Sciatic nerve (tissue), 2 donors: Measurements from ENCODE around the gene TMCC2. TPM values are rescaled to one million over a fixed set of nuclear protein-coding genes. Genes with fewer than 3 reads are reported as not detected.
"Not testable (repeated sequence)": the region's sequence is repeated elsewhere in the genome, so short reads cannot be mapped to it uniquely, and the experiment has no call there.

Source experiments
- ATAC-seq: fragments of 200-7000 bp; cut with Tn5 transposase; one replicate; pipeline ENCODE4 v1.9.1; 2020; ENCODE audit warnings: mild to moderate bottlenecking, moderate library complexity
- DNase-seq: peaks from one replicate; pipeline ENCODE4 v3.0.0-alpha.2; 2020; ENCODE audit warnings: low spot score
- intact Hi-C: fragments of 100-400 bp; cut with DNase I; formaldehyde crosslinking; loops from one replicate; pipeline ENCODE4 v1.14.2; 2022
- total RNA-seq: library from RNA; stranded (reverse); fragmentation: NEBNext Ultra II Directional; extraction: Animal tissue kit (Norgen Biotek cat#: 25700); gene quantifications from one replicate; pipeline ENCODE4 v1.2.1, GENCODE V29; 2021
- donor health status: DM: no; HTN: no; CAD: no.
- donor health status: DM: no; HTN: no; CAD: no.

Gene TMCC2, protein sequence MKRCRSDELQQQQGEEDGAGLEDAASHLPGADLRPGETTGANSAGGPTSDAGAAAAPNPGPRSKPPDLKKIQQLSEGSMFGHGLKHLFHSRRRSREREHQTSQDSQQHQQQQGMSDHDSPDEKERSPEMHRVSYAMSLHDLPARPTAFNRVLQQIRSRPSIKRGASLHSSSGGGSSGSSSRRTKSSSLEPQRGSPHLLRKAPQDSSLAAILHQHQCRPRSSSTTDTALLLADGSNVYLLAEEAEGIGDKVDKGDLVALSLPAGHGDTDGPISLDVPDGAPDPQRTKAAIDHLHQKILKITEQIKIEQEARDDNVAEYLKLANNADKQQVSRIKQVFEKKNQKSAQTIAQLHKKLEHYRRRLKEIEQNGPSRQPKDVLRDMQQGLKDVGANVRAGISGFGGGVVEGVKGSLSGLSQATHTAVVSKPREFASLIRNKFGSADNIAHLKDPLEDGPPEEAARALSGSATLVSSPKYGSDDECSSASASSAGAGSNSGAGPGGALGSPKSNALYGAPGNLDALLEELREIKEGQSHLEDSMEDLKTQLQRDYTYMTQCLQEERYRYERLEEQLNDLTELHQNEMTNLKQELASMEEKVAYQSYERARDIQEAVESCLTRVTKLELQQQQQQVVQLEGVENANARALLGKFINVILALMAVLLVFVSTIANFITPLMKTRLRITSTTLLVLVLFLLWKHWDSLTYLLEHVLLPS
- 14.8 TPM for total RNA-seq

DNA sequence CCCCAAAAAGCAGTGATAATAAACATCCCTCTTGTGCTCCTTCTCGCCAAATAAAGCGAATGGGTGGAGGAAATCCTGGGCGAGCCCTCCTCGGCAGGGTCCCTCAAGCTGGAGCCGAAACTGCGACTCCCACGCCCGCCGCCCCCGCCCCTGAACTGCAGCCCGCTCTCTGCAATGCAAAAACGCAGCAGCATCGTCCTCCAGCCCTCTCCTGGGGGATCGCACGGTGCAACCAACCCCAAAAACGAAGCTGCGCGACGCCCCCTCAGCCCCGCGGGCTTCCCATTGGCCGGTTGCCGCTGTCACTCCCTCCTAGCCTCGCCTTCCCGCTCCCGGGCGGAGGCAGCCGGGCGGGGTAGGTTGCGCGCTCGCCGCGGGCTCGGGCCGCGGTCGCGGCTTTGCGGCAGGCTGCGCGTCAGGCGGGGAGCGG lies at the start of gene TMCC2:
TMCC2 (plus strand) TSS at position 363 of the 430 bp plus-strand sequence. CDS start 619 bp downstream, outside the sequence.
- ATAC-seq (peak; percentile 97), DNase-seq (peak; percentile 94)
- intact Hi-C loops, result no loop called here

DNA sequence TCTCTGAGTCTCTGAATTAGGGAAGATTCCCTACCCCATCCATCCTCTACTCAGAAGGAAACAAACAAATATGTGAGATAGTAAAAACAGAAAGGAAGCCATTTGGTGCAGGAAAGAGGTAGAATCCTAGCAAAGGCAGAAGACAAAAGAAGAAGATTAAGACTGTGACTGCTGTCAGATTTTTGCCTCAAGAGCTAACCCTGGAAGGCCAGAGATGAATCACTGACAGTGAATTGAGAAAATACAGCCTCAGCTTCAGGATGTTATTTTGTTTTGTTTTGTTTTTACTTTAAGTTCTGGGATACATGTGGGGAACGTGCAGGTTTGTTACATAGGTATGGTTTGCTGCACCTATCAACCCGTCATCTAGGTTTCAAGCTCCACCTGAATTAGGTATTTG lies 47.9 kb upstream of the TMCC2 start:
- DNase-seq, result no peak
- ATAC-seq, result no peak
- intact Hi-C loops, result no loop called here

DNA sequence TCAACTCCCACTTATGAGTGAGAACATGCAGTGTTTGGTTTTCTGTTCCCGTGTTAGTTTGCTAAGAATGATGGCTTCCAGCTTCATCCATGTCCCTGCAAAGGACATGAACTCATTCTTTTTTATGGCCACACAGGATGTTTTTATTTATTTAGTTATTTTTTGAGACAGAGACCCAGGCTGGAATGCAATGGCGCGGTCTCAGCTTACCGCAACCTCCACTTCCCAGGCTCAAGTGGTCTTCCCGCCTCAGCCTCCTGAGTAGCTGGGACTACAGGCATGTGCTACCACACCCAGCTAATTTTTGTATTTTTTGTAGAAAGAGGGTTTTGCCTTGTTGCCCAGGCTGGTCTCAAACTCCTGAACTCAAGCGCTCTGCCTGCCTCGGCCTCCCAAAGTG lies 47.4 kb upstream of the TMCC2 start:
- ATAC-seq, intact Hi-C loops, DNase-seq: not testable (repeated sequence)

DNA sequence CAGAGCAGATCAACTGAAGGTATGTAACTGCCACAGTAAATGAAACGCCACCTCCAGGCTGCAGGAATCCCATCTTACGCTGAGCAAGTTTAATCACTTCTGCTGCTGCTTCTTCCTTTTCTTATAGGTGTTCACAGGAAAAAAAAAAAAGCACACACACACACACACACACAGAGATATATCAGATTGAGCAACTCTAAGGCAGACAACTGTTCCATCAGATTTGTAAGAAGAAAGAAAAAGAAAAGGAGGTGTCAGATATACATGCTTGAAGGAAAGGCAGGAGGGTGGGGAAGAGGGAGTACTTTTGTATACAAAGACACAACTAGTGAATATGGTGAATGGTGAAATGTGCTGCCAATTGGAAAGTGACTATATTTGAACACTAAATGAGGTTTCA lies 44.8 kb upstream of the TMCC2 start:
- ATAC-seq (no peak), DNase-seq (no peak)
- intact Hi-C loops, result no loop called here

DNA sequence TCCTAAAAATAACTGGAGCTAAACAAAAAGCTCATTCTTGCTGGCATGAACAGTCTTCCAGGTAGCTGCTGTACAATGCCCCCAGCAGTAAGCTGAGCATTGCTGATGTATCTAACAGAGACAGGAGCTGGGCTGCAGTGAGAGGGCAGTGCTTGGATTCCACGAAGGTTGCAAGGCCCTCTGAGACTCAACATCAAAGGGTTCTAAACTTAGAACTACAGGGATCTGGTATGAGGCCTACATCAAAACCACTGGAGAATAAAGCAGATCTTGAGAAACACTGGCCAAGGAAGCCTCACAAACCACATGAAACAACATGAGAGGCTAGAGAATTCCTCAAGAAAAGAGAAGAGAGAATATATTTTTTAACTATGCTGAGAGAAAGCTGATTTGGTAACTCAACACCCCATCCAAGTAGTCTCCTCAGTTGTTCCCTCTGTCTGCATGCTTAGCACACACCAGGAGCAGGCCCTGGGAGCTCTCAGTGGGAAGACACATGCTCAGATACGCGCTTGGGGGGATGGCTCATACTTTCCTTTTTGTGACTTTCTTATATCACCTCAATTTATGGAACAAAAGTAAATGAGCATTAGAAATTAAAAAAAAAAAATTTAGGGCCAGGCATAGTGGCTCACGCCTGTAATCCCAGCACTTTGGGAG lies 43.9 kb upstream of the TMCC2 start:
- ATAC-seq, result peak; percentile 76
- intact Hi-C loops, result no loop called here
- no peak for DNase-seq

DNA sequence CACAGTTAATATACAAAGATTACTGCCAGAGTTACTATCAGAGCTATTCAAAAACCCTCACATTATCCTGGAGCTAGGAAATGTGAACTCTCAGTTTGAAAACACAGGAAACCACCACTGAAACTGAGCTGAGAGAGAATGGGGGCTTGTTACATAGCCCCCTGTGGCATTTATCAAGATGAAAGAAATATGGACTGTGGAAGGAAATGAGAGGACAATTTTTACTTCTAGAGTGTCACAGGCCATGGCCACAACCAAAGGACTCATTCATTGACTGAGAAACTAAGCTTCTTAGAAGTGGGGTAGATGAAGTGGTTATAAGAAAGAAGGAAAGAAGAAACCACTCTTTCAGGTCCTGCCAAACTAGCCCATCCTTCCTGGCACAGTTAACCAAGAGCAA lies 41.6 kb upstream of the TMCC2 start:
- DNase-seq (no peak), ATAC-seq (no peak)
- intact Hi-C loops, result no loop called here

DNA sequence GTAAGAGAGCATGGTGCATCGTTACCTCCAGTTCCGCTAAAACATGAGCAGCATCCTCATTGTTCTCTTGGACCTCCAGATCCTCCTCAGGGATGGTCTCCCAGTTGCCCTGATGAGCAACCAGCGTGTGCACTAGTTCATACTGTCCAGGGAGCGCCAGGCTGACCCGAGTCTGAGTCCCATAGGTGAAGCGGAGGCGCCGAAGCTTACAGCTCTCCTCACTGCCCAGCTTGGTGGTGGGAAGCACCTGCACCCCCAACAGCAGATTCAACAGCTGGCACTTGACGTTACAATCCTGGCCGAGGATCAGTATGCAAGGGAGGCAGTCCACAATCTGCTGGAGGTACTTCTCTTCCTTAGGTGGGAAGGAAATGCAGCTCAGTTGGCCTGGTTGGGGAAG lies 40.3 kb upstream of the TMCC2 start:
- no peak for DNase-seq
- intact Hi-C loops, result no loop called here
- no peak for ATAC-seq

DNA sequence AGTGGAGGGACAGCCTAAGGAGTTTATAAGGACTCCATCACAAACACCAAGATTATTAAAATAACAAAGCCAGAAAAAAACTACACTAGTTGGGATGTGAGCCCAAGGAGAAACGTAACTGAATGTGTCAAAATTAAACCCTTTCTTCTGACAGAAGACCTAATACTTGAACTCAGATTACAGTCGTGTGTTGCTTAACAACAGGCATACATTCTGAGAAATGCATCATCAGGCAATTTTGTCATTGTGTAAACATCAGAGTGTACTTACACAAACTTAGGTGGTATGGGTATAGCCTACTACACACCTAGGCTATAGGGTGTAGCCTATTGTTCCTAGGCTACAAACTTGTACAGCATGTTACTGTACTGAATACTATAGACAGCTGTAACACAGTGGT lies 39.6 kb upstream of the TMCC2 start:
- ATAC-seq (no peak), DNase-seq (no peak)
- intact Hi-C loops, result no loop called here

DNA sequence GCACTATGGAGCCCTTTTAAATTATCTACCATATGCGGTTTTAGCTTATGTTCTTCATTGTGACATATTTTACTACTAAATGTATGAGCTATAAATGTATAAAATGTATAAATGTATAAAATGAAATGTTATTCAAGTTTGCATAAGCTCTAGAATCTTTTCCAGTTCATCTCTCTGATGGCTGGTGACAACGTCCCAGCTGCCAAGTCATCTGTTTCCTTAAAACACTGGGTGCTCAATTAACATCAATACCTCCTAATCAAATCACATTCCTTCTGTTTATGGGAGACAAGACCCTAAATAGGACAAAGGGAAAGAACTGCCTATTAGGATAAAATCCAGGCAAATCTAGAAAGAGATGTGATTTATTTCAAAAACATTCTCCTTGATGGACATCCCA lies 39.1 kb upstream of the TMCC2 start:
- intact Hi-C loops, result no loop called here
- ATAC-seq (no peak), DNase-seq (no peak)

DNA sequence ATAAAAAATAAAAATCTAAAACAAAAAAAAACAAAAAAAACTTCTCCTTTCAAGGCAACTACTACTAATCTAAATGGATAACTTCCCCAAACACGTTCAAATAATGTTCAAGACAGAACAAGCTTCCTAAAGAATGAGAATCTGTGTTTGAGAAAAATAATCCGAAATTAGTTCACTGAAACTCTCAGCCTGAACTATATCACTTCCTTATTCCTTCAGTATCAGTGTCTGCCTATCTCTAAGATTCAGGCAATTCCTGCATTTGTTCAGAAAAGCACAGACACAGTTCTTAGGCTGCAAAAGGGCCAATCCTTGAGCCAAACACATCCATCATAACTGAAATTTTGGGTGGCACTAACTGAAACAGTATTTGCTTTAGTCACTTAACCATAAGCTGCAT lies 38.6 kb upstream of the TMCC2 start:
- intact Hi-C loops, result no loop called here
- DNase-seq, result no peak
- no peak for ATAC-seq

DNA sequence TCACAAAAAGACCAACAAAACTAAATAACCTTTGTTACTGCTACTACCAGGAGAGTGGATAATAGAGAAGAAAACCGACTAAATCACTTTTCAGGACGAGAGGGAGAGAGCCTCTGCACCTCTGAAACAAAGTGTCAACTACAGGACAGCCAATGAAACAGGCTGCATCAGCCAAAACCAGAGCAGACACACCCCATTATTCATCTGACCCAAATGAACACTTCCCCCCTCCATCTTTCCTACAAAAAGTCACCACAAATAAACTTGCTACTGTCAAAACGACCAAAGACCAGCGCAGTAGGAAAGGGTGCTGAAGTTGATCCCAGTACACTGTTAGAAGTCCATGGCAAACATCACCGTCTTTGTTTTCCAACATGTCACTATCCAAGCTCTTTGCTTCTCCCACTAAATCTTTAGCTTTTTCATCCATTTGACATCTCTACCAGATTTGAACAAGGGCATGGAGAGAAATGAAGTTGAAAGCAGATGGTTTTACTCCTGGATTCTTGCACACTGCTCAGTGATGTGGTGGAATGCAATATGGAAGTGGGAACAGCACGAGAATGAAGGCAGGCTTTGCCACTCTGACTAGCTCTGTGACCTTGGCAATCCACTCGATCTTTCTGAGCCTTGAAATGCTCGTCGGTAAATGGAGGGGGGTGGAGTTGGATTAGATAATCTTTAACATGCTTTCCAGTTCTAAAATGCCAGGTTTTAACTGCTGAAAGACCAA lies 36.7 kb upstream of the TMCC2 start:
- no peak for DNase-seq
- intact Hi-C loops, result no loop called here
- ATAC-seq, result no peak

DNA sequence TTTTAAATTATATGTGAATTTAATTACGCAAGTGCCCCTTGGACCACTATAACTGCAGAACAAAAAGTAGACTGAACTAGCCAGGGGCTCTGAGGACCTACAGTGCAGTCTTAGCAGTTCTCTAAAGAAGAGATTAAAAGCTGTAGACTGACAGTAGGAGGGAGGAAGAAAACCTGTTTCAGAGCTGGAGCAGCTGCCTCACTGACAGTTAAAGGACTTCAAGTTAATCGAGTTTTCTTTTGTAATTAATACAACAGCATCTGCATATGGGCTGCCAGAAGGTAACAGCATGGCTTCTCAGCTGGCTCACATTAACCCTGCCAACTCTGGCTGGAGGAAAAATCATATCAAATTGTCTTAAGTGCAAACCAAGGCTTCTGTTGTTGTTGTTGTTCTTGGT lies 36.1 kb upstream of the TMCC2 start:
- ATAC-seq (no peak), DNase-seq (no peak)
- intact Hi-C loops, result no loop called here

DNA sequence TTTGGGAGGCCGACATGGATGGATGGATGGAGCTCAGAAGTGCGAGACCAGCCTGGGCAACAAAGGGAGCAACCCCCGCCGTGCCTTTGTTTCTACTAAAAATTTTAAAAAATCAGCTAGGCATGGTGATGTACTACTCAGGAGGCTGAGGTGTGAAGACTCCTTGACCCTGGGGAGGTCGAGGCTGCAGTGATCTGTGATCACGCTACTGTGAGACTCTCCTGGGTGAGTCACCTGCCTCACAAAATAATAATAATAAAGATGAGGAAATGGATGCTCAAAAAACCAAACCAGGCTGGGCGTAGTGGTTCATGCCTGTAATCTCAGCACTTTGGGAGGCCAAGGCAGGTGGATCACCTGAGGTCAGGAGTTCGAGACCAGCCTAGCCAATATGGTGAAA lies 35.5 kb upstream of the TMCC2 start:
- DNase-seq (no peak), ATAC-seq (no peak)
- intact Hi-C loops, result no loop called here

DNA sequence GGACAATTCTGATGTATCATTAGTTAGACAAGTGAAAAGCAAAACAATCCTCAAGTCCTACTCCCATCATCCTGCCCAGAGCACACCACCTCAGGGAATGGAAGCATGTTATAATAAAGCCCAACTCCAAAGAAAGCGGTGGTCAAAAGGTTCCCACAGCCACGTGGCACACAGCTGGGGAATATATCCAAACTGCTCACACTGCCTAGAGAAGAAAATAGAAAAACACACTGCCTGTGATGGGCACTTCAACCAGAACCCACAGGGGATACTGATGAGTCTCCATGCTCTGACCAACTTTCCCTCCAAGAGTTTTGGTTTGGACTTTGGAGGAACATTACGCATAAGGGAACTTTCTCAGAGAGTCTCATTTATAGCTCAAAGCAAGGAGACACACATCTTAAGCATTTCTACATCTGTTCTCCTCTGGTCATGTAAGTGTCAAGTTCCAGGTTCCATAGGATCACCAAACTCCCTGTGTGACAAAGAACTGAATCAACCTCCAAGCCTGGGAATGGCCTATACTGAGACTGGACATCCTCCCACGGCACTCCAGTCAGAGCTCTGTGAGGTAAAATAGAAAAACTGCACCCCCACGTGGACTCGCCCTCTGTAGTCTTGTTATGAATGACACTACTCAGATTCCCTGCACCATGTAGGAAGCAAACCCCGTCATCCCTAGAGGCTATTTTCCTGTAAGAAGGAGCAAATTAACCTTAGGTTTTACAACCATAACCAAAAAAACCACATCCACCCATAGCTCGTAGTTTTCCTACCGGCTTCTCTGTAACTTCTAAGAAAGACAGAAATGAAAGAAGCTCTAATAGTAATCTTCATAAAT lies 28.4 kb upstream of the TMCC2 start:
- peak; percentile 20 for ATAC-seq
- no peak for DNase-seq
- intact Hi-C loops, result no loop called here

DNA sequence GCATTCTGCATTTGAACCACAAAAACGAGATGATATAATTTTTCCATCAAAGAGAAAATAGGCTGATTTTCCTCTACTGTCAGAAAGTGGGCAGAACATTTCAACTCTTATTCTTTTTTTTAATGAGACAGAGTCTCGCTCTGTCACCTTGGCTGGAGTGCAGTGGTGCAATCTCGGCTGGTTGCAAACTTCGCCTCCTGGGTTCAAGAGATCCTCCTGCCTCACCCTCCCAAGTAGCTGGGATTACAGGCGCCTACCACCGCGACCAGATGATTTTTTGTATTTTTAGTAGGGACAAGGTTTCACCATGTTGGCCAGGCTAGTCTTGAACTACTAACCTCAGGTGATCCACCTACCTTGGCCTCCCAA lies 27.8 kb upstream of the TMCC2 start:
- DNase-seq (no peak), ATAC-seq (no peak)
- intact Hi-C loops, result no loop called here

DNA sequence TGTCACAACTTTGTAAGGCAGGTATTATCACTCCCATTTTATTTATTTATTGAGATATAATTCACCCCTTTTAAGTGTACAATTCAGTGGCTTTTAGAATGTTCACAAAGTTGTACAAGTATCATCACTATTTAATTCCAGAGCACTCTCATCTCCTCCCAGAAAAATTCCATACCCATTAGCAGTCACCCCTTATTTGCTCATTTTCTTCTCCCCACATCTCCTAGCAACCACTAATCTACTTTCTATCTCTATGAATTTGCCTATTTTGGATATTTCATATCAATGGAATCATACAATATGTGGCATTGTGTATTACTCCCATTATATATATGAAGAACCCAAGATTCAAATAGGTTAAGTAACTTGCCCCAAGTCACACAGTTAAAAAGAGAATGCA lies 23.2 kb upstream of the TMCC2 start:
- DNase-seq (no peak), ATAC-seq (no peak)
- intact Hi-C loops, result no loop called here

DNA sequence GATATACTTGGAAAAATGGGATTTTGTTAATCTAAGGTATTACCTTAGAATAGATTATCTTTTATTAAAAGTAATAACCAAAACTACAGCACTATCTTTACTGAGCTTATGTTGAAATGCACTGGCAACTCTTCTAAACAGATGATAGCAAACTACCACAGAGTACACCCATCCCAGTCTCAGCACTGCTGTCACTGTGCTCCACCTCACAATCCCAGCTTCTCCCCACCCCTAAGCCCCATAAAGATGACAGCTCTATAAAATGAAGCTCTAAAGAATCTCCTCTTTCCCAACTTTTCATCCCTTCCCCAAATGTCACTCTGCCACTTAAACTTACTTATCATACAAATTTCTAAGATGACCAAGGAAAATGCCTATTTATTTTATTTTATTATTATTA lies 22.7 kb upstream of the TMCC2 start:
- intact Hi-C loops, result no loop called here
- ATAC-seq, result no peak
- no peak for DNase-seq

DNA sequence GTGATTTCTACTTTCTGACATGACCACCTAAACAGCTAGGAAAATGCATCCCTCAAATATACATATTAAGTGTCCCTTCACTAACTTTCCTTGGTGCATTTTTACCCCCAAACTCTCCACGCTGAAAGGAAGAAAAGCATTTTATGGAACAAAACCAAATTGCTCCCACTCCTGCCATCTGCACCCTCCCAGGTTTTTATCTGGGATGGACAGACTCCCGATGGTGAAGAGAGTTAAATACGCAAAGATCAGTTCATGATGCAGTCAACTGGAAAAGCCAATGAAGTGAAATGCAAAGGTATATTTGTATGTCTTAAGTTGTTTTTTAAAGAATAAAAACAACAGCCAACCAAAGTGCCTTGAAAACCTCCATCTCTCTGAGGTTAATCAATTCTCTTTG lies 18.9 kb upstream of the TMCC2 start:
- ATAC-seq (no peak), DNase-seq (no peak)
- intact Hi-C loops, result no loop called here

DNA sequence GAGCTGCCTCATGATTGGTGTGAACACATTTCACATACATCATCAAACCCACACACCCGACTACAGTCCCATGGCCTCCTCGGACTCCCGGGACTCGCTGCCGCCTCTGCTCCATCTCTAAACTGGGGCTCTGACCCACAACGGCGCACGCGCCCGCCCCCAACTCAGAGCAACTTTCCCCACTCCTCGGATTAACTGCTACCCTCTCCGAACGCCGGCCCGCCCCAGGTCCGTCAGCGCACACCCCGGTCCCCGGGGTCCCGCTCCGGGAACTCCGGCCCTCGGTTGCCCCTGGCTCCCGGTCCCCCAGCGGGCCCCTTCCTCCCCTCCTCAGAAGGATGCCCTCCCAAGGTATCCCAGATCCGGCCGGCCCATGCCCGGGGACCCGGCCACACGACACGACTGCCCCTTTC lies 17.0 kb upstream of the TMCC2 start:
- intact Hi-C loops, result no loop called here
- DNase-seq (peak; percentile 69), ATAC-seq (peak; percentile 27)
